MCF 10A (cell line): ENCODE data around the gene DBNDD2. TPM values are rescaled to one million over a fixed set of nuclear protein-coding genes. Genes with fewer than 3 reads are reported as not detected.

ENCODE experiments used
- BruUV-seq: library from RNA; stranded (reverse); fragments of 400-500 nt; replicated peaks from 2 replicates; lab custom pipeline; 2021; lab: Mats Ljungman, UMichigan
- CTCF ChIA-PET: fragments of 300-600 bp; sonication (Branson Sonifier 250); formaldehyde crosslinking; extraction: SDS; loops from one replicate; lab custom pipeline; 2021; ENCODE audit warnings: antibody characterized with exemption, inconsistent platforms; lab: Yijun Ruan, JAX
- POLR2A ChIA-PET: fragments of 300-600, 350-650 bp; sonication (Branson Sonifier 250); formaldehyde crosslinking; extraction: SDS; loops from one replicate; lab custom pipeline; 2020; ENCODE audit warnings: antibody characterized with exemption, inconsistent platforms; lab: Yijun Ruan, JAX
- DNase-seq: peaks from one replicate; pipeline ENCODE4 v3.0.0-alpha.2; 2018; ENCODE audit not compliant: unreplicated experiment
- H3K27ac Mint-ChIP-seq: one replicate; pipeline ENCODE4 v1.8.0; 2022; ENCODE audit warnings: mild to moderate bottlenecking, low read depth, mixed read lengths; ENCODE audit not compliant: unreplicated experiment
- H3K27me3 Mint-ChIP-seq: one replicate; pipeline ENCODE4 v1.8.0; 2022; ENCODE audit warnings: mixed read lengths; ENCODE audit not compliant: insufficient read depth, unreplicated experiment
- H3K36me3 Mint-ChIP-seq: one replicate; pipeline ENCODE4 v1.8.0; 2022; ENCODE audit warnings: mild to moderate bottlenecking, moderate library complexity, mixed read lengths; ENCODE audit not compliant: insufficient read depth, unreplicated experiment
- H3K4me1 Mint-ChIP-seq: one replicate; pipeline ENCODE4 v1.8.0; 2022; ENCODE audit warnings: mixed read lengths; ENCODE audit not compliant: insufficient read depth, unreplicated experiment
- H3K4me3 Mint-ChIP-seq: one replicate; pipeline ENCODE4 v1.8.0; 2022; ENCODE audit warnings: mild to moderate bottlenecking, moderate library complexity, mixed read lengths; ENCODE audit not compliant: unreplicated experiment
- H3K9me3 Mint-ChIP-seq: one replicate; pipeline ENCODE4 v1.8.0; 2022; ENCODE audit warnings: mixed read lengths; ENCODE audit not compliant: unreplicated experiment
- intact Hi-C: fragments of 100-400 bp; cut with micrococcal nuclease; formaldehyde crosslinking; loops from 2 replicates; pipeline ENCODE4 v1.14.1; 2022
- total RNA-seq: library from RNA; stranded (reverse); gene quantifications from 2 replicates; pipeline ENCODE4 v1.2.3, GENCODE V29; 2022
- TF ChIP-seq, protein P1 (sequence below): fragments of 200-600 bp; IDR thresholded peaks from one replicate; pipeline ENCODE4 v1.8.0; 2022; ENCODE audit warnings: antibody characterized with exemption, mild to moderate bottlenecking; ENCODE audit not compliant: unreplicated experiment

Gene DBNDD2
- total RNA-seq, 1 experiment from 2014 or later = 9.1 TPM

GRCh38 chr20:45372646-45373352, 35.3 kb upstream of the DBNDD2 start:
- POLR2A ChIA-PET = interaction anchor here (0.7 to 34.6 kb wide), 10 partner anchors 9 to 398 kb away, joined by 3 to 1328 read pairs (median 4); partner anchors contain the start of genes PIGT, SDC4 and SYS1
- H3K9me3 Mint-ChIP-seq = no peaks in the 10 kb centered on the region
- H3K4me1 Mint-ChIP-seq = peaks cover 5% of the 10 kb centered on the region
- H3K27ac Mint-ChIP-seq = no peak overlapping the region
- CTCF ChIA-PET = interaction anchor here (0.5 to 8.0 kb wide), 17 partner anchors 9 to 406 kb away, joined by 3 to 82 read pairs (median 4); partner anchors contain the start of gene SYS1
- intact Hi-C loops = no loop called here
- H3K27me3 Mint-ChIP-seq = no peaks in the 10 kb centered on the region
- H3K4me3 Mint-ChIP-seq = no peak overlapping the region
- peaks cover 13% of the 10 kb centered on the region for H3K36me3 Mint-ChIP-seq
- no peak for DNase-seq
- TF ChIP-seq, protein P1, sequence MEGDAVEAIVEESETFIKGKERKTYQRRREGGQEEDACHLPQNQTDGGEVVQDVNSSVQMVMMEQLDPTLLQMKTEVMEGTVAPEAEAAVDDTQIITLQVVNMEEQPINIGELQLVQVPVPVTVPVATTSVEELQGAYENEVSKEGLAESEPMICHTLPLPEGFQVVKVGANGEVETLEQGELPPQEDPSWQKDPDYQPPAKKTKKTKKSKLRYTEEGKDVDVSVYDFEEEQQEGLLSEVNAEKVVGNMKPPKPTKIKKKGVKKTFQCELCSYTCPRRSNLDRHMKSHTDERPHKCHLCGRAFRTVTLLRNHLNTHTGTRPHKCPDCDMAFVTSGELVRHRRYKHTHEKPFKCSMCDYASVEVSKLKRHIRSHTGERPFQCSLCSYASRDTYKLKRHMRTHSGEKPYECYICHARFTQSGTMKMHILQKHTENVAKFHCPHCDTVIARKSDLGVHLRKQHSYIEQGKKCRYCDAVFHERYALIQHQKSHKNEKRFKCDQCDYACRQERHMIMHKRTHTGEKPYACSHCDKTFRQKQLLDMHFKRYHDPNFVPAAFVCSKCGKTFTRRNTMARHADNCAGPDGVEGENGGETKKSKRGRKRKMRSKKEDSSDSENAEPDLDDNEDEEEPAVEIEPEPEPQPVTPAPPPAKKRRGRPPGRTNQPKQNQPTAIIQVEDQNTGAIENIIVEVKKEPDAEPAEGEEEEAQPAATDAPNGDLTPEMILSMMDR = no peak
- no TSS peak for BruUV-seq

DNA sequence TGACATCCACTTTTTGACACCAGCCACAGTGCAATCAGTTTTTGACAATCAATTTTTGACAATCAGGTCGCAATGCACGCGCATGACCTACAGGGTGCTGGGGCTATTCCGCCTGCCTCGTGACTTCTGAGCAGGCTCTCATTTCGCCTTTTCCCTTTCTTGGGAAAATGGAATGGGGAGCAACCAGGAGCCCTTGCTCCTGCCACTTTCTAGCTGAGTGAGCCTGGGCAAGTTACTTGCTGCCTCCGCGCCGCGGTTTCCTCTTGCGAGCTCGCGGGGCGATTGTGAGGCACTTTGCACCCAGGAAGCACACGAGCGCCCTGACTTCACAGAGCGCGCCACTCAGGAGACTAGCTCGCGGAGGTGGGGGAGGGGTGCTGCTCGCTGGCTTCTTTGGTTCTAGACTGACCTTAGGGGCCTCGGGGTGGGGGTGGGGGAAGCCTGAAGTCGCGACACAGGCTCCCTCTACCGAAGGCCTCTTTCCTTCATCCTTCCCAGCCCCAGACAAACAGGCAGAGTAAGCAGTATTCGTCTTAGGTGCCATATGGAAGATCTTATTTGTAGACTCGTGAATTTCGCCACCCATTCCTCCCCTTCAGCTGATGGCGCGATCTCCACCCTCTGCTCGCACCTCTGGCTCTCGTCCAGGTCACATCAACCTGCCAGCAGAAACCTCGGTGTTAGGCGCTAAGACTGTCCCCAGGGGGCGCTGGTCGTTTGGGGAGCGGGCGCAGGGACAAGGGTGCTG, 34.6 kb upstream of the DBNDD2 start:
- Mint-ChIP-seq H3K4me3 (peak overlapping the region; percentile 40), H3K9me3 (no peaks in the 10 kb centered on the region), H3K27ac (no peak overlapping the region), H3K27me3 (no peaks in the 10 kb centered on the region), H3K4me1 (peaks cover 5% of the 10 kb centered on the region), H3K36me3 (peaks cover 7% of the 10 kb centered on the region)
- CTCF ChIA-PET = interaction anchor here (0.6 to 8.0 kb wide), 32 partner anchors 10 to 689 kb away, joined by 3 to 82 read pairs (median 4); partner anchors contain the start of genes DBNDD2 and SYS1
- TF ChIP-seq, protein P1 = peak; percentile 74
- no TSS peak for BruUV-seq
- intact Hi-C loops = loop anchor here (1.0 kb wide), 2 partner anchors 64 to 398 kb away; no protein-coding TSS in a partner anchor
- peak; percentile 92 for DNase-seq
- POLR2A ChIA-PET = interaction anchor here (0.9 to 34.6 kb wide), 7 partner anchors 10 to 397 kb away, joined by 3 to 1328 read pairs (median 4); partner anchors contain the start of genes SDC4 and SYS1

GRCh38 chr20:45374101-45374467, 34.0 kb upstream of the DBNDD2 start:
- peak overlapping the region; percentile 40 for H3K4me3 Mint-ChIP-seq
- H3K9me3 Mint-ChIP-seq = no peaks in the 10 kb centered on the region
- peaks cover 1% of the 10 kb centered on the region for H3K36me3 Mint-ChIP-seq
- H3K27ac Mint-ChIP-seq = no peak overlapping the region
- H3K4me1 Mint-ChIP-seq = peaks cover 5% of the 10 kb centered on the region
- POLR2A ChIA-PET = interaction anchor here (1.0 to 34.6 kb wide), 6 partner anchors 8 to 397 kb away, joined by 3 to 1328 read pairs (median 4); partner anchors contain the start of genes SDC4 and SYS1
- no peaks in the 10 kb centered on the region for H3K27me3 Mint-ChIP-seq
- no TSS peak for BruUV-seq
- no peak for DNase-seq
- CTCF ChIA-PET = interaction anchor here (0.6 to 8.0 kb wide), 27 partner anchors 11 to 690 kb away, joined by 3 to 82 read pairs (median 4); partner anchors contain the start of genes DBNDD2 and SYS1
- intact Hi-C loops = loop anchor here (1.0 kb wide), 2 partner anchors 63 to 397 kb away; no protein-coding TSS in a partner anchor
- TF ChIP-seq, protein P1 = no peak
